ENCODE results near the gene MT2A. TPM values are rescaled to one million over a fixed set of nuclear protein-coding genes. Genes with fewer than 3 reads are reported as not detected.

MT2A gene
- polyA plus RNA-seq, 1 donor from 2014 or later: not detected

Other genes starting within 250 kb of the MT2A start
- 101 and 103 TPM in 2 replicates for gene AMFR, start 183.0 kb upstream of the MT2A start, polyA plus RNA-seq
- gene NUDT21, start 157.3 kb upstream of the MT2A start, polyA plus RNA-seq: 168 and 192 TPM in 2 replicates
- gene OGFOD1, start 157.0 kb upstream of the MT2A start, polyA plus RNA-seq: 35.6 and 36.3 TPM in 2 replicates
- 197 and 222 TPM in 2 replicates for gene BBS2, start 88.6 kb upstream of the MT2A start, polyA plus RNA-seq
- not detected in 2 replicates for gene MT4, start 43.5 kb upstream of the MT2A start, polyA plus RNA-seq
- gene MT3, start 19.1 kb upstream of the MT2A start, polyA plus RNA-seq: 1.9 and 8.2 TPM in 2 replicates
- not detected in 2 replicates for gene MT1E, start 17.2 kb downstream of the MT2A start, polyA plus RNA-seq
- gene MT1M, start 24.1 kb downstream of the MT2A start, polyA plus RNA-seq: not detected in 2 replicates
- not detected in 2 replicates for gene MT1A, start 30.1 kb downstream of the MT2A start, polyA plus RNA-seq
- not detected in 2 replicates for gene MT1B, start 43.3 kb downstream of the MT2A start, polyA plus RNA-seq
- gene MT1F, start 49.4 kb downstream of the MT2A start, polyA plus RNA-seq: 1.8 and 1.9 TPM in 2 replicates
- gene MT1G, start 59.5 kb downstream of the MT2A start, polyA plus RNA-seq: not detected in 2 replicates
- gene MT1H, start 61.2 kb downstream of the MT2A start, polyA plus RNA-seq: not detected in 2 replicates
- 3.0 and 8.1 TPM in 2 replicates for gene MT1X, start 73.9 kb downstream of the MT2A start, polyA plus RNA-seq
- 237 and 264 TPM in 2 replicates for gene NUP93, start 121.5 kb downstream of the MT2A start, polyA plus RNA-seq

Measured in neural cell (in vitro differentiated cells).